GM12878 (cell line): Measurements from ENCODE around the gene SALL1.

Source experiments
- KDM1A ChIP-seq: fragments of 200-600 bp; sonication (generic); IDR thresholded peaks from 2 replicates; pipeline ENCODE4 v1.6.1; 2016; ENCODE audit warnings: borderline replicate concordance
- POLR2A ChIP-seq: IDR thresholded peaks from 2 replicates; pipeline ENCODE4 v1.6.1; 2011; ENCODE audit warnings: low read depth, mild to moderate bottlenecking, low read length
- TF ChIP-seq, protein P1 (sequence below), 3 experiments: IDR thresholded peaks in 2 of 3; conservative IDR thresholded peaks in 1 of 3; 2 replicates each; pipeline ENCODE4 v1.5.1; 2011; ENCODE audit warnings: low read depth in 3 of 3, low read length in 3 of 3, mild to moderate bottlenecking in 3 of 3, control low read depth in 2 of 3, moderate library complexity in 2 of 3, inconsistent platforms in 1 of 3, mixed read lengths in 1 of 3; ENCODE audit not compliant: control insufficient read depth in 2 of 3, insufficient read depth in 1 of 3; ENCODE audit errors: extremely low read depth in 1 of 3

DNA sequence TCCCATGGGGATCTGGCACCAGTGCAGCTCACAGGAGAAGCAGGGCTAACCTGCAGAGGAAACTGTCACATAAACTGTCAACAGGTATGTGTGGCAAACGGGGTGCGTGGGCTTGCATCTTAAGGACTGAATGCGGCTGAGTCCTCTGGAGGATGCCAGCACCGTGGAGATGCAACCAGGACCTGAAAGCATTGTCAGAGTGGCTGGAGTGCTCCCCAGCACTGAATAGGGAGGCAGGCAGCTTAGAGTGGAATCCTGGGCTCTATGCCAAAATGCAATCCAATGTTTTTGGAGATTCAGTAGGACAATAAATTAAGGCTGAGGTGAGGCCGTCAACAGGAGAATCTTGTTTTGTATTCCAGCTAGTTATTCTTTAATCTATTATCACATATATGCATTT lies 21.3 kb upstream of the SALL1 start:
- TF ChIP-seq POLR2A (no peak), KDM1A (no peak)
- TF ChIP-seq, protein P1, sequence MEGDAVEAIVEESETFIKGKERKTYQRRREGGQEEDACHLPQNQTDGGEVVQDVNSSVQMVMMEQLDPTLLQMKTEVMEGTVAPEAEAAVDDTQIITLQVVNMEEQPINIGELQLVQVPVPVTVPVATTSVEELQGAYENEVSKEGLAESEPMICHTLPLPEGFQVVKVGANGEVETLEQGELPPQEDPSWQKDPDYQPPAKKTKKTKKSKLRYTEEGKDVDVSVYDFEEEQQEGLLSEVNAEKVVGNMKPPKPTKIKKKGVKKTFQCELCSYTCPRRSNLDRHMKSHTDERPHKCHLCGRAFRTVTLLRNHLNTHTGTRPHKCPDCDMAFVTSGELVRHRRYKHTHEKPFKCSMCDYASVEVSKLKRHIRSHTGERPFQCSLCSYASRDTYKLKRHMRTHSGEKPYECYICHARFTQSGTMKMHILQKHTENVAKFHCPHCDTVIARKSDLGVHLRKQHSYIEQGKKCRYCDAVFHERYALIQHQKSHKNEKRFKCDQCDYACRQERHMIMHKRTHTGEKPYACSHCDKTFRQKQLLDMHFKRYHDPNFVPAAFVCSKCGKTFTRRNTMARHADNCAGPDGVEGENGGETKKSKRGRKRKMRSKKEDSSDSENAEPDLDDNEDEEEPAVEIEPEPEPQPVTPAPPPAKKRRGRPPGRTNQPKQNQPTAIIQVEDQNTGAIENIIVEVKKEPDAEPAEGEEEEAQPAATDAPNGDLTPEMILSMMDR (IDR thresholded peaks at IDR 0.05 in 2 of 3, conservative IDR thresholded peaks at IDR 0.05 in 1 of 3; ENCODE audit: control insufficient read depth in 2 of 3, extremely low read depth in 1 of 3, insufficient read depth in 1 of 3, low read depth in 3 of 3, low read length in 3 of 3) = no peak
